HL-60/S4 (cell line): Measurements from ENCODE around the gene CA6.
"Not testable (repeated sequence)": the region's sequence is repeated elsewhere in the genome, so short reads cannot be mapped to it uniquely, and the experiment has no call there.

Source experiments
- in situ Hi-C: fragments of 300-500 bp; cut with MboI; formaldehyde crosslinking; loops from 2 replicates; pipeline ENCODE4 v1.14.3; 2022; ENCODE audit warnings: low sequenced_read_pairs

The CA6 gene

DNA sequence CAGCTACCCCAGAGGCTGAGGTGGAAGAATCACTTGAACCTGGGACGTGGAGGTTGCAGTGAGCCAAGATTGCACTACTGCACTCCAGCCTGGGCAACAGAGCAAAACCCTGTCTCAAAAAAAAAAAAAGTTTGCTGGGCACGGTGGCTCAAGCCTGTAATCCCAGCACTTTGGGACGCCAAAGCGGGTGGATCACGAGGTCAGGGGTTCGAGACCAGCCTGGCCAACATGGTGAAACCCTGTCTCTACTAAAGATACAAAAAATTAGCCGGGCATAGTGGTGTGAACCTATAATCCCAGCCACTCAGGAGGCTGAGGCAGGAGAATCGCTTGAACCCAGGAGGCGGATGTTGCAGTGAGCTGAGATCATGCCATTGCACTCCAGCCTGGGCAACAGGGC lies 23.2 kb downstream of the CA6 start:
- in situ Hi-C loops: not testable (repeated sequence)

DNA sequence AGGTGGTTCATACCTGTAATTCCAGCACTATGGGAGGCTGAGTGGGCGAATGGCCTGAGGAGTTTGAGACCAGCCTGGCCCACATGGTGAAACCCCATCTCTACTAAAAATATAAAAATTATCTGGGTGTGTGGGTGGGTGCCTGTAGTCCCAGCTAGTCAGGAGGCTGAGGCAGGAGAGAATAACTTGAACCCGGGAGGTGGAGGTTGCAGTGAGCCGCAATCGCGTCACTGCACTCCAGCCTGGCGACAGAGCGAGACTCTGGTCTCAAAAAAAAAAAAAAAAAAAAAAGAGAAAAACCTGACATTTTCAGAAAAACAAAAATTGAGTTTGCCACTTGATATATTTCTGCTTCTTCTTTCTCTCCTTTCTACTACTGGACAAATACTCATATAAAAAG lies 24.3 kb downstream of the CA6 start:
- in situ Hi-C loops: no loop called here

GRCh38 chr1:8970870-8971337 lies 25.2 kb downstream of the CA6 start:
- in situ Hi-C loops: no loop called here

- in situ Hi-C loops: no loop called here
These were observed 28.9 kb downstream of the CA6 start for GRCh38 chr1:8974551-8974950.

GRCh38 chr1:8976338-8976737 lies 30.7 kb downstream of the CA6 start:
- in situ Hi-C loops: loop anchor here (25.0 kb wide), 1 partner anchor 414 kb away; no protein-coding TSS in a partner anchor

- in situ Hi-C loops: loop anchor here (25.0 kb wide), 1 partner anchor 415 kb away; no protein-coding TSS in a partner anchor
These were observed 31.3 kb downstream of the CA6 start for GRCh38 chr1:8976896-8977450.

- in situ Hi-C loops: loop anchor here (25.0 kb wide), 1 partner anchor 418 kb away; no protein-coding TSS in a partner anchor
These were observed 35.0 kb downstream of the CA6 start for GRCh38 chr1:8980656-8981055.

GRCh38 chr1:8981169-8981568 lies 35.5 kb downstream of the CA6 start:
- in situ Hi-C loops: loop anchor here (25.0 kb wide), 1 partner anchor 419 kb away; no protein-coding TSS in a partner anchor

GRCh38 chr1:8984203-8984602 lies 38.5 kb downstream of the CA6 start:
- in situ Hi-C loops: loop anchor here (25.0 kb wide), 1 partner anchor 422 kb away; no protein-coding TSS in a partner anchor

GRCh38 chr1:8984990-8985389 lies 39.3 kb downstream of the CA6 start:
- in situ Hi-C loops: loop anchor here (25.0 kb wide), 1 partner anchor 423 kb away; no protein-coding TSS in a partner anchor

DNA sequence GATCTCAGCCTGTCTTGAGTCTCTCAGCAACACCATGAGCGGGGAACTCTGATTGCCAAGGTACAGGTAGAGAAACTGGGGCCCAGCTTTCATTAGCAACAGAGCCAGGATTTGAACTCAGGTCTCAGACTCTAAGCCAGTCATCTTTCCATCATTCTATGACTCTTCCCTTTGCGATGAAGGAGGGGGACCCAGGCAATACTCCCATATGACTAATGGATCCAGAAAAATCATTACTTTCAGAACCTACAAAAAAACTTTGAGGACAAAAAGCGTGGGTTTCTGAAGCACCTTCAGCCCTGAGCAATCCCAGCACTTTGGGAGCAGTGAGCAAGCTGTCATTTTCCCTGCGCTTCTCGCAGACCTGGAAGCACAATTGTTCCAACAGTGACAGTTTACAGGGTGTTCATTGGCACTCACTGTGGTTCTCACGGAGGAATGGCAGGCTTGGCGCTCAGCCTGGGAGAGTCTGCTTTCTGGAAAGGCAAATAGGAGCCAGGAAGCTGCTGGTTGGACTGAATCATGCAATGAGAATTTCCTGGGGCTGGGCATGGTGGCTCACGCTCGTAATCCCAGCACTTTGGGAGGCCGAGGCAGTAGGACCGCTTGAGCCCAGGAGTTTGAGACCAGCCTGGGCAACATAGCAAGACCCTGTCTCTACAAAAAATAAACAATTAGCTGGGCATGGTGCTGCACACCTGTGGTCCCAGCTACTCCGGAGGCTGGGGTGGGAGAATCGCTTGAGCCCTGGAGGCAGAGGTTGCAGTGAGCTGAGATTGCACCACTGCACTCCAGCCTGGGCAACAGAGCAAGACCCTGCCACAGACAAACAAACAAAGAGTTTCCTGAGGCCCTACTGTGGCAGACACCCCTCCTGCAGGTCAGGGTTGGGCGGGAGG lies 40.5 kb downstream of the CA6 start:
- in situ Hi-C loops: loop anchor here (25.0 kb wide), 1 partner anchor 424 kb away; no protein-coding TSS in a partner anchor

DNA sequence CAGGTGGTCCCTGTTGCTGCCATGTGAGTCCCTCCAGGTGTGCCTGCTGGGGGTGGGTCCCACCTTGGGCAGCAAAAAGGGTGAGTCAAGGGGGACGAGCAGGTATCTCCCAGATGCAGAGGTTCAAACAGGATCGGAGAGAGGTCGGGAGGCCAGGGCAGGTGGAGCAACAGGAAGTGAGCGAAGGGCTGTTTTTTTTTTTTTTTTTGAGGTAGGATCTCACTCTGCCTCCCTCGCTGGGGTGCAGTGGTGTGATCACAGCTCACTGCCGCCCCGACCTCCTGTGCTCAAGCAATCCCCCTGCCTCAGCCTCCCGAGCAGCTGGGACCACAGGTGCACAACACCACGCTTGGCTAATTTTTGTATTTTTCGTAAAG lies 41.1 kb downstream of the CA6 start:
- in situ Hi-C loops: loop anchor here (25.0 kb wide), 1 partner anchor 425 kb away; no protein-coding TSS in a partner anchor

GRCh38 chr1:8987881-8988617 lies 42.4 kb downstream of the CA6 start:
- in situ Hi-C loops: loop anchor here (25.0 kb wide), 1 partner anchor 426 kb away; no protein-coding TSS in a partner anchor

DNA sequence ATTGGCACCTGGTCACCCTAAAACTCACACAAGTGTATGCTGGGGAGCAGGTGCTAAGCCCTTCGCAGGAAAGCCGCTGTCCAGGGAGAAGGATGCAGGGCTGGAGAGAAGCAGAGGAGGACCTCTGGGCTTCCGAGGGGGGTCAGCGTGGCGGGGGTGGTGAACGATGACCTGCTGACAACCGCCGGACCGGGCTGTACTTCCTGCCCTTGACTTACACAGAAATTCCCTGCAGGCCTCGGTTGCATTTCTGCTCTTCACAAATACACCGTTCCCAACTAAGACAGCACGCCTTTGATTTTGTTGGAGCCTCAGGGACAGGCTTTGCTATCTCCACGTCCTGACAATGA lies 42.9 kb downstream of the CA6 start:
- in situ Hi-C loops: loop anchor here (25.0 kb wide), 1 partner anchor 426 kb away; no protein-coding TSS in a partner anchor

GRCh38 chr1:8989061-8989460 lies 43.4 kb downstream of the CA6 start:
- in situ Hi-C loops: loop anchor here (25.0 kb wide), 1 partner anchor 427 kb away; no protein-coding TSS in a partner anchor

DNA sequence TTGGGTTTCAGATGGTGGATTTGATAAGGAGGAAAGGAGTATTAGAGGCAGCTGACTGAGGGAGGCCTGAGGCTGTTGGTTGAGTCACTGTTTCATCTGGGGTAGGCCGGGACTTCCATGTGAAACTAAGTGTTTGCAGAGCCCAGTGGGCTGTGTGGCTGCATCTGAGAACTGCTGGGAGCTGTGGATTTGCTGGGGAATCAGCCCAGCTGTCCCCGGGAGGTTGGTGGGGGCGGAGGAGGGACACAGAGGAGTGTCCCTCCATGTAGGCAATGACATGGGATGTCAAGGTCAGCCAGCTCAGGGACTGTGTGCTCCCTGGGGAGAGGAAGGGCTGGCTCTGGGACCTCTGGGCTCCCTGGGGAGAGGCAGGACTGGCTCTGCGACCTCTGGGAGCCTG lies 44.2 kb downstream of the CA6 start:
- in situ Hi-C loops: loop anchor here (25.0 kb wide), 1 partner anchor 428 kb away; no protein-coding TSS in a partner anchor

GRCh38 chr1:8992936-8993687 lies 47.4 kb downstream of the CA6 start:
- in situ Hi-C loops: loop anchor here (25.0 kb wide), 1 partner anchor 431 kb away; no protein-coding TSS in a partner anchor

DNA sequence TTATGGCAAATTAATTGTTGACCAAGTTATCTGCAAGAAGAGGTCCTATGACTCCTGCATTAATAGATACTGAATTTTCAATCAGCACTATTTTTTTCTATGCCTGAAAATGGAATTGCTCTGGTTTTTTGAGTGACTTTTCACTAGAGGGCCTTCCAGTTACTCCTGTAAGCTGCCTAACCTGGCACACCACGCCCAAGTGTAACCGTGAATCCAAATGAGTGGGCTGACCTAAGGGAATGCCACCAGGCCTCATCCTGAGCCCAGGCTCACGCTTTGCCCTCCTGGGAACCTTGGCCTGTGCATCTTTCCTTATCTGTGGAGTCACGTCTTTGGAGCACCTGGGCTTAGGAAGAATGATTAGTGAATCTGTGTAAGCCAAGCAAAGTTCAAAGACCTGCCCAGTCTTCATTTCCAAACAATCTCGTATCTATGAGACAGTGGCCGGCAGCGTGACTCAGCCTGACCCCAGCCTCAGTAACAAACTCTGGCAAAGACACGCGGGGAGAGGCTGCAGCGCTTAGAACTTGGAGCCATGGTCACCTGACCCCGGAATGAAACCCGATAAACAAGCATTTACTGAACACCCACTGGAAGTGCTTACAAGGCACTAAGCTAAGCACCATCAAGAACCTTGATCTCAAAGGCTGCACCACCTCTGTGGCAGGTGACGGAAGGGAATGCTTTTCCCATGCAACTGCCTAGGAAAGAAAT lies 48.5 kb downstream of the CA6 start:
- in situ Hi-C loops: loop anchor here (25.0 kb wide), 1 partner anchor 432 kb away; no protein-coding TSS in a partner anchor

DNA sequence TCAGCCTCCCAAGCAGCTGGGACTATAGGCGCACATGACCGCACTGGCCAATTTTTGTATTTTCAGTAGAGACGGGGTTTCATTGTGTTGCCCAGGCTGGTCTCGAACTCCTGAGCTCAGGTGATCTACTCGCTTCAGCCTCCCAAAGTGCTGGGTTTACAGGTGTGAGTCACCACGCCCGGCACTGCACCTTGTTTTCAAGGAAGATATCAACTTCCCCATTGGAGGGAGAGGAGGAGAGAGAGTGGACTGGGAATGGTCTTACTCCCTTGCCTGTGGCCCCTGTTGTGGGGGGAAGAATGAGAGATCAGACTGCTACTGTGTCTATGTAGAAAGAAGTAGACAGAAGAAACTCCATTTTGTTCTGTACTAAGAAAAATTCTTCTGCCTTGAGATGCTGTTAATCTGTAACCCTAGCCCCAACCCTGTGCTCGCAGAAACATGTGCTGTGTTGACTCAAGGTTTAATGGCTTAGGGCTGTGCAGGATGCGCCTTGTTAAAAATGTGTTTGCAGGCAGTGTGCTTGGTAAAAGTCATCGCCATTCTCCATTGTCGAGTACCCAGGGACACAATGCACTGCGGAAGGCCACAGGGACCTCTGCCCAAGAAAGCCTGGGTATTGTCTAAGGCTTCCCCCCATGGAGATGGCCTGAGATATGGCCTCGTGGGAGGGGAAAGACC lies 56.0 kb downstream of the CA6 start:
- in situ Hi-C loops: not testable (repeated sequence)
